Heart left ventricle (tissue), 16 donors: ENCODE measurements around the gene PCCA. TPM values are rescaled to one million over a fixed set of nuclear protein-coding genes. Genes with fewer than 3 reads are reported as not detected.

Experiments used
- ATAC-seq, 4 donors: fragments of 200-7000 bp; cut with Tn5 transposase; one replicate each; pipeline ENCODE4 v1.9.1; 2020 to 2022; ENCODE audit warnings: moderate library complexity in 4 of 4, mild to moderate bottlenecking in 3 of 4, moderate number of reproducible peaks in 1 of 4
- DNase-seq, 5 donors: peaks; one replicate each; pipeline ENCODE4 v3.0.0-alpha.2; 2020
- H3K27ac ChIP-seq, 12 donors: fragments of 200-600 bp; sonication (generic) in 4 of 12; one replicate each; pipeline versions ENCODE4 v1.5.0 to v1.8.0; 2016 to 2022; ENCODE audit warnings: mild to moderate bottlenecking in 2 of 12
- H3K27me3 ChIP-seq, 9 donors: fragments of 200-600 bp; sonication (generic) in 2 of 9; one replicate each; pipeline versions ENCODE4 v1.5.1 to v1.8.0; 2016 to 2022; ENCODE audit warnings: mild to moderate bottlenecking in 3 of 9
- H3K36me3 ChIP-seq, 9 donors: fragments of 200-600 bp; sonication (generic) in 2 of 9; one replicate each; pipeline versions ENCODE4 v1.5.0 to v1.8.0; 2018 to 2022; ENCODE audit warnings: mild to moderate bottlenecking in 2 of 9
- H3K4me1 ChIP-seq, 12 donors: fragments of 200-600 bp; sonication (generic) in 4 of 12; one replicate each; pipeline versions ENCODE4 v1.5.0 to v1.8.0; 2016 to 2022; ENCODE audit warnings: mild to moderate bottlenecking in 3 of 12
- H3K4me3 ChIP-seq, 12 donors: fragments of 200-600 bp; sonication (generic) in 4 of 12; one replicate each; pipeline versions ENCODE4 v1.5.0 to v1.8.0; 2017 to 2022; ENCODE audit warnings: mild to moderate bottlenecking in 9 of 12, moderate library complexity in 4 of 12
- H3K9me3 ChIP-seq, 12 donors: fragments of 200-600 bp; sonication (generic) in 4 of 12; one replicate each; pipeline versions ENCODE4 v1.5.0 to v1.8.0; 2016 to 2022; ENCODE audit warnings: mild to moderate bottlenecking in 1 of 12
- POLR2A ChIP-seq, 2 donors: fragments of 450-650 bp; IDR thresholded peaks; one replicate each; pipeline ENCODE4 v1.6.1; 2017; ENCODE audit warnings: antibody characterized with exemption in 2 of 2, mild to moderate bottlenecking in 2 of 2, moderate library complexity in 2 of 2
- WGBS, 4 donors: extraction: QIAGEN DNeasy Blood & Tissue Kit in 2 of 4; methylation state at CpG; one replicate each; pipeline versions ENCODE4 v1.1.5 to v1.1.7; 2013 to 2018; 5-methylcytosine and 5-hydroxymethylcytosine counted together
- intact Hi-C, 10 donors: fragments of 100-400 bp; cut with DNase I; formaldehyde crosslinking; loops; one replicate each; pipeline versions ENCODE4 v1.11.1 to v1.14.2; 2022
- polyA plus RNA-seq, 2 donors: library from polyadenylated mRNA; stranded (reverse); fragments of 200-250 nt; gene quantifications; one replicate each; pipeline ENCODE4 v1.2.3, GENCODE V29; 2013
- total RNA-seq, 9 donors: library from RNA; depleted of rRNA in 2 of 9; stranded (reverse); fragments of >200 nt in 2 of 9; fragmentation: NEBNext Ultra II Directional in 3 of 9; extraction: Animal tissue kit (Norgen Biotek cat#: 25700) in 3 of 9; gene quantifications; one replicate each; pipeline versions ENCODE4 v1.1.0 to v1.2.4, GENCODE V29; 2016 to 2023
- TF ChIP-seq, protein P1 (sequence below), 12 donors: fragments of 200-600 bp; sonication (generic) in 4 of 12; IDR thresholded peaks; one replicate each; pipeline versions ENCODE4 v1.5.0 to v1.8.0; 2018 to 2022; ENCODE audit warnings: antibody characterized with exemption in 12 of 12, mild to moderate bottlenecking in 5 of 12
- donor health status: ischemic (EF 13 %, LVEDD 7.1; RV severe dilation, severe dysfunction).
- donor health status: healthy with polysubstance abuse.
- donor health status: DM: no; HTN: yes; CAD: no.
- donor health status: DM: no; HTN: no; CAD: no.
- donor health status: ischemic (EF 25% LVEDD 6.9; RV normal size, moderate dysfunction).
- donor health status: ischemic (EF 25% LVEDD 5.7; RV mildly dilated, moderate dysfunction).
- donor health status: healthy.
- donor health status: DM: yes; HTN: yes; CAD: no.
- donor health status: ischemic (EF 35%, LVEDD 5.7; RV mildly dilated, moderate dysfunction).
- donor health status: nonischemic (EF 11% LVEDD 7.7; RV severe dilation, severe dysfunction).
- donor health status: DM: yes; HTN: yes; CAD: no.
- donor health status: PGD.
- donor health status: ischemic (EF 29% LVEDD 5.4; RV normal size, mild dysfunction).
- donor health status: nonischemic (EF 23%, LVEDD 6.1; RV moderate dilation, normal function).

PCCA gene
- total and polyA plus RNA-seq, 11 donors = 25.6 to 67.0 (median 40.9) TPM

DNA sequence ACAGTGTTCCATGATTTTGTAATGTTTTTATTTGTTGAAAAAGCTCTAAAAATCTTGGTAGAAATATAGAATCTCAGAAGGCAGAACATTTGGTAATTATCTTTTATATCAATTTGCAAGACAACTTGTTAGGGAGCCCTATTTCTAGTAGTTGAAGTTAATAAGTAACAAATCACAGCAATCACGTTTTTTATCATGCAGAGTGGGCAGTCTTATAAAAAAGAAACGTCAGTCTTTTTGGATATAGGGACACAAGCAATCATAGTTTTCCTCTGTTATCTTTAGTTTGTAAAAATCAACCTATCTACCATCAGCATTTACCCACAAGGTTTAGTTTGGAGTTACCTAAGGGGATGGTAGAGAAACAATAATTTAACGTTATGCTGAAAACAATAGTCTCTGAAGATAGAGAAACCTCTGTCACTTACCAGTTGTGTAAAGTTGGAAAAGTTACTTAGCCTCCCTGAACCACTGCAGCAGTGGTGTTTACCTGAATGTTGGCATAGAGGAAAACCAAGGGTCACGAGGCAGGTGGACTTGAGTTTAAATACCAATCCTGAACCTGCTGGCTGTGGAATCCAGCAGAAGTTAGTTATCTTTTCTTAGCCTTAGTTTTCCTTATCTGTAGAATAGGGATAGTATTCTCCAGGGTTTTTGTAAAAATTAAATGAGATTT is 306.9 kb downstream of the PCCA start:
- no peak for TF ChIP-seq POLR2A (IDR thresholded peaks at IDR 0.05)
- TF ChIP-seq, protein P1, sequence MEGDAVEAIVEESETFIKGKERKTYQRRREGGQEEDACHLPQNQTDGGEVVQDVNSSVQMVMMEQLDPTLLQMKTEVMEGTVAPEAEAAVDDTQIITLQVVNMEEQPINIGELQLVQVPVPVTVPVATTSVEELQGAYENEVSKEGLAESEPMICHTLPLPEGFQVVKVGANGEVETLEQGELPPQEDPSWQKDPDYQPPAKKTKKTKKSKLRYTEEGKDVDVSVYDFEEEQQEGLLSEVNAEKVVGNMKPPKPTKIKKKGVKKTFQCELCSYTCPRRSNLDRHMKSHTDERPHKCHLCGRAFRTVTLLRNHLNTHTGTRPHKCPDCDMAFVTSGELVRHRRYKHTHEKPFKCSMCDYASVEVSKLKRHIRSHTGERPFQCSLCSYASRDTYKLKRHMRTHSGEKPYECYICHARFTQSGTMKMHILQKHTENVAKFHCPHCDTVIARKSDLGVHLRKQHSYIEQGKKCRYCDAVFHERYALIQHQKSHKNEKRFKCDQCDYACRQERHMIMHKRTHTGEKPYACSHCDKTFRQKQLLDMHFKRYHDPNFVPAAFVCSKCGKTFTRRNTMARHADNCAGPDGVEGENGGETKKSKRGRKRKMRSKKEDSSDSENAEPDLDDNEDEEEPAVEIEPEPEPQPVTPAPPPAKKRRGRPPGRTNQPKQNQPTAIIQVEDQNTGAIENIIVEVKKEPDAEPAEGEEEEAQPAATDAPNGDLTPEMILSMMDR (IDR thresholded peaks at IDR 0.05) = no peak
- Histone ChIP-seq H3K4me1 (peaks cover 0 to 24% (median 4%) of the 10 kb centered on the region in 12 donors), H3K4me3 (no peak overlapping the region), H3K27me3 (no peaks in the 10 kb centered on the region), H3K9me3 (no peaks in the 10 kb centered on the region), H3K36me3 (no peaks in the 10 kb centered on the region), H3K27ac (no peak overlapping the region)
- intact Hi-C loops = no loop called here
- 88 to 91% (median 89%) methylated on average over 4 of the region's 4 CpGs for WGBS, 4 donors
- ATAC-seq (no peak), DNase-seq (no peak)

DNA sequence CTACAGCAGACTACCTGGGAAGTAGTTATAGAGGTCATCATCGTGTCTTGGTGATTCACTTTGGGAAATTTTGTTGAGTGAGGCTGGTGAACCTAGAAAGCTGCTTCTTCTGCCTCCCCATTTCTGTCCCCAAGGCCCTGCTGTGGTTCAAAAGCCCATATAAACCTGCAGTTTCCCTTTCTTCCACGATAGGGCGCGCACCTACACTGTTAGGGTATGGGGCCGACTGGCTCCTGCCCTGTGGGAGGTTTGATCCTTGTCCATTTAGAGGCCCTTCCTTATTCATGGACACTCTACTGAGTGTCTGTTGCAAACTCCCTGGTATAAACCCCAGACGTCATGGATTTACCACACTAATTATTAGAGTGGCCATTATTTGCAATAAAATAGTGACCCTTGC is 307.9 kb downstream of the PCCA start:
- no peaks in the 10 kb centered on the region for H3K36me3 ChIP-seq
- no peak overlapping the region for H3K4me3 ChIP-seq
- ATAC-seq (no peak), DNase-seq (no peak)
- H3K27ac ChIP-seq = no peak overlapping the region
- WGBS, 4 donors = 90 to 94% (median 91%) methylated on average over 6 of the region's 6 CpGs
- no peaks in the 10 kb centered on the region for H3K27me3 ChIP-seq
- no peak for TF ChIP-seq POLR2A (IDR thresholded peaks at IDR 0.05)
- TF ChIP-seq, protein P1 (IDR thresholded peaks at IDR 0.05) = no peak
- no peaks in the 10 kb centered on the region for H3K9me3 ChIP-seq
- intact Hi-C loops = no loop called here
- H3K4me1 ChIP-seq = peaks cover 0 to 18% (median 4%) of the 10 kb centered on the region in 12 donors

DNA sequence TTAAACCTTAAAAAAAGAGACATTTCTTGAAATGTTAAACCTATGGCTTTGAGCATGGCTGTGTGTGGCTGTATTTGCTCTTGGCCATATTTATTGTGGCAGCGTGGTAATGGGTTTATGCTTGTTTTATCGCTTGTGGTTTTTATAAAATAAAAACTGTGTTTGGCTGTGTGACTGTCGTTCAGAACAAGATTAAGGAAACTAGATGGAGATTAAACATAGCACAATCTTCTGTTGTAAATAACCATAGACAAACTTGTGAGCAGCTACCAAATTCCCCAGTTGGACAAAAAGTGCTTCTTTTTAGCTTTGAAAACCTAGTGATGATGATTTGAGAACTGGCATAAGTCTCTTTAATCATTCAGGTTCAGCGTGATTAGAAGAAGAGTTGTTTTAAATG is 308.7 kb downstream of the PCCA start:
- H3K9me3 ChIP-seq = peaks cover 0 to 3% (median 0%) of the 10 kb centered on the region in 12 donors
- H3K4me1 ChIP-seq = peaks cover 0 to 10% (median under 1%) of the 10 kb centered on the region in 12 donors
- intact Hi-C loops = no loop called here
- no peak for TF ChIP-seq POLR2A (IDR thresholded peaks at IDR 0.05)
- TF ChIP-seq, protein P1 (IDR thresholded peaks at IDR 0.05) = no peak
- no peaks in the 10 kb centered on the region for H3K27me3 ChIP-seq
- WGBS, 4 donors = 92 to 96% (median 95%) methylated on average over 4 of the region's 4 CpGs
- H3K4me3 ChIP-seq = no peak overlapping the region
- no peak for ATAC-seq
- H3K36me3 ChIP-seq = no peaks in the 10 kb centered on the region
- H3K27ac ChIP-seq = no peak overlapping the region
- DNase-seq = no peak

DNA sequence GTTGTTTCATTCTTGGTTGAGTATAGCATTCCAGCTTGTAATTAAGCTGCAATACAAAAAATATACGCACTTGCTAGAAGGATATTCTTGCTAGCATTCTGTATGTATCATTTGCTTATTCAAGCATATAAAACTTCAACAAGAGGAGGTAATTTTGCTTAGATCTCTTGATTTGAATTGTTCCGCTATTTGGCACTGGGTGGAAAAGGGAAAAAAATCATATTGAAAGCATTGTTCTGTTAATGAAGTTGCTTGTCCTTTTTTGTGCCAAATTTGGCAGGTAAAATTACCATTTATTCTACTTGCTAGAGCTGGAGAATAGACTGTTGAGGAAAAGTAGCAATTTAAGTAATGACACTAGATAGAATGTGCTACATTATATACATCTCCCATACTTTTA is 309.5 kb downstream of the PCCA start:
- H3K4me1 ChIP-seq = peaks cover 0 to 2% (median 0%) of the 10 kb centered on the region in 12 donors
- no peak overlapping the region for H3K4me3 ChIP-seq
- H3K9me3 ChIP-seq = peaks cover 0 to 7% (median 0%) of the 10 kb centered on the region in 12 donors
- intact Hi-C loops = no loop called here
- WGBS, 4 donors = 92 to 98% (median 94%) methylated on average over 2 of the region's 2 CpGs
- no peaks in the 10 kb centered on the region for H3K36me3 ChIP-seq
- no peak for DNase-seq
- ATAC-seq = no peak
- TF ChIP-seq, protein P1 (IDR thresholded peaks at IDR 0.05) = no peak
- TF ChIP-seq POLR2A (IDR thresholded peaks at IDR 0.05) = no peak
- H3K27me3 ChIP-seq = no peaks in the 10 kb centered on the region
- H3K27ac ChIP-seq = no peak overlapping the region
